H1 (cell line): ENCODE measurements around the gene ADIRF. TPM values are rescaled to one million over a fixed set of nuclear protein-coding genes. Genes with fewer than 3 reads are reported as not detected.
"Not testable (repeated sequence)": the region's sequence is repeated elsewhere in the genome, so short reads cannot be mapped to it uniquely, and the experiment has no call there.

ENCODE experiments used
- CTCF ChIA-PET: fragments of 300-600 bp; sonication (Branson Sonifier 250); formaldehyde crosslinking; loops from one replicate; lab custom pipeline; 2021; ENCODE audit not compliant: partially characterized antibody; lab: Charles Lee
- POLR2A ChIA-PET: fragments of 300-600 bp; sonication (Branson Sonifier 250); formaldehyde crosslinking; loops from one replicate; lab custom pipeline; 2021; ENCODE audit warnings: inconsistent platforms; ENCODE audit not compliant: partially characterized antibody; lab: Charles Lee
- DNase-seq, 2 experiments: peaks; one replicate each; pipeline versions ENCODE4 v3.0.0 to v3.0.0-alpha.2; 2010 to 2022; ENCODE audit warnings: low spot score in 2 of 2, low read depth in 1 of 2, mixed read lengths in 1 of 2
- FAIRE-seq: peaks from 2 replicates; lab custom pipeline; 2011; peaks lifted over from hg19 to GRCh38; lab: Jason Lieb, UNC
- H2AFZ ChIP-seq: 2 replicates; pipeline ENCODE4 v1.8.1; 2012; ENCODE audit warnings: low read length, inconsistent platforms
- H2AK5ac ChIP-seq: 2 replicates; pipeline ENCODE4 v1.6.1; 2013; ENCODE audit warnings: low read depth, low read length
- H2BK120ac ChIP-seq: replicated peaks from 2 replicates; pipeline ENCODE3; 2013; ENCODE audit warnings: low read depth, low read length, inconsistent platforms
- H2BK12ac ChIP-seq: 2 replicates; pipeline ENCODE4 v1.6.1; 2013; ENCODE audit warnings: low read depth, low read length
- H2BK15ac ChIP-seq: 2 replicates; pipeline ENCODE4 v1.6.1; 2013; ENCODE audit warnings: low read length
- H2BK20ac ChIP-seq: 2 replicates; pipeline ENCODE4 v1.6.1; 2013; ENCODE audit warnings: low read length
- H2BK5ac ChIP-seq: 2 replicates; pipeline ENCODE4 v1.6.1; 2013; ENCODE audit warnings: low read depth, low read length
- H3K14ac ChIP-seq: 2 replicates; pipeline ENCODE4 v1.6.1; 2013; ENCODE audit warnings: inconsistent platforms; ENCODE audit not compliant: insufficient read length
- H3K18ac ChIP-seq: 2 replicates; pipeline ENCODE4 v1.6.1; 2013; ENCODE audit warnings: low read length; ENCODE audit errors: extremely low read depth
- H3K23ac ChIP-seq: 2 replicates; pipeline ENCODE4 v1.6.1; 2013; ENCODE audit warnings: inconsistent platforms; ENCODE audit not compliant: insufficient read length
- H3K23me2 ChIP-seq: 2 replicates; pipeline ENCODE4 v1.6.1; 2013; ENCODE audit warnings: low read depth, low read length
- H3K27ac ChIP-seq: 2 replicates; pipeline ENCODE4 v1.6.1; 2011; ENCODE audit warnings: low read depth, low read length, inconsistent platforms
- H3K27me3 ChIP-seq, 4 experiments: replicated peaks in 1 of 4; 1 replicate in 1 of 4; 2 replicates in 3 of 4; pipeline versions ENCODE4 v1.6.1 to v1.8.1; 2011 to 2013; ENCODE audit warnings: low read length in 3 of 4, mild to moderate bottlenecking in 3 of 4, inconsistent platforms in 2 of 4, mixed read lengths in 2 of 4, moderate library complexity in 1 of 4; ENCODE audit not compliant: control insufficient read depth in 3 of 4, insufficient read depth in 3 of 4; ENCODE audit errors: extremely low read depth in 1 of 4
- H3K36me3 ChIP-seq, 4 experiments: 2 replicates each; pipeline versions ENCODE4 v1.6.1 to v1.8.1; 2011 to 2013; ENCODE audit warnings: mild to moderate bottlenecking in 4 of 4, low read length in 3 of 4, moderate library complexity in 2 of 4, control low read depth in 1 of 4, inconsistent platforms in 1 of 4; ENCODE audit not compliant: insufficient read depth in 4 of 4, control insufficient read depth in 2 of 4
- H3K4ac ChIP-seq: replicated peaks from 2 replicates; pipeline ENCODE3; 2013; ENCODE audit warnings: low read length, low read depth, mixed read lengths, inconsistent platforms; ENCODE audit not compliant: insufficient read length
- H3K4me1 ChIP-seq, 4 experiments: replicated peaks in 1 of 4; 1 replicate in 1 of 4; 2 replicates in 3 of 4; pipeline versions ENCODE4 v1.6.1 to v1.8.1; 2011 to 2013; ENCODE audit warnings: low read length in 3 of 4, inconsistent platforms in 2 of 4, mixed read lengths in 1 of 4; ENCODE audit not compliant: insufficient read depth in 4 of 4, control insufficient read depth in 3 of 4
- H3K4me2 ChIP-seq, 2 experiments: 2 replicates each; pipeline versions ENCODE4 v1.6.1 to v1.8.1; 2011 to 2013; ENCODE audit warnings: low read depth in 2 of 2, low read length in 2 of 2, control low read depth in 1 of 2, inconsistent platforms in 1 of 2, mild to moderate bottlenecking in 1 of 2; ENCODE audit not compliant: insufficient read depth in 1 of 2
- H3K4me3 ChIP-seq, 4 experiments: fragments of 200-600, 300-600 bp in 1 of 4; sonication (generic), shearing (Covaris generic), sonication (Bioruptor Twin) in 1 of 4; 2 replicates each; pipeline versions ENCODE4 v1.5.1 to v1.8.1; 2011 to 2016; ENCODE audit warnings: low read length in 4 of 4, low read depth in 3 of 4, control low read depth in 2 of 4, inconsistent platforms in 2 of 4, mild to moderate bottlenecking in 2 of 4, mixed read lengths in 1 of 4, moderate library complexity in 1 of 4; ENCODE audit not compliant: insufficient read depth in 2 of 4; ENCODE audit errors: extremely low read depth in 1 of 4
- H3K56ac ChIP-seq: replicated peaks from 2 replicates; pipeline ENCODE3; 2013; ENCODE audit warnings: low read depth, mild to moderate bottlenecking, mixed read lengths, low read length, inconsistent platforms; ENCODE audit not compliant: insufficient read length
- H3K79me1 ChIP-seq: 2 replicates; pipeline ENCODE4 v1.6.1; 2013; ENCODE audit warnings: low read depth, low read length, control low read depth
- H3K79me2 ChIP-seq, 2 experiments: 2 replicates each; pipeline versions ENCODE4 v1.6.1 to v1.8.1; 2012 to 2013; ENCODE audit warnings: low read length in 2 of 2, mild to moderate bottlenecking in 2 of 2, inconsistent platforms in 1 of 2; ENCODE audit not compliant: insufficient read depth in 2 of 2, control insufficient read depth in 1 of 2
- H3K9ac ChIP-seq, 4 experiments: replicated peaks in 1 of 4; 1 replicate in 1 of 4; 2 replicates in 3 of 4; pipeline versions ENCODE4 v1.6.1 to v1.8.1; 2011 to 2013; ENCODE audit warnings: low read depth in 3 of 4, low read length in 3 of 4, control low read depth in 2 of 4, mild to moderate bottlenecking in 2 of 4, moderate library complexity in 2 of 4, inconsistent platforms in 1 of 4; ENCODE audit errors: extremely low read depth in 1 of 4
- H3K9me3 ChIP-seq, 2 experiments: 2 replicates each; pipeline versions ENCODE4 v1.6.1 to v1.8.1; 2012 to 2013; ENCODE audit warnings: mild to moderate bottlenecking in 2 of 2, moderate library complexity in 2 of 2, control low read depth in 1 of 2, inconsistent platforms in 1 of 2, low read depth in 1 of 2, low read length in 1 of 2, mixed read lengths in 1 of 2; ENCODE audit not compliant: insufficient read depth in 2 of 2
- H4K20me1 ChIP-seq, 2 experiments: replicated peaks in 1 of 2; 2 replicates each; pipeline versions ENCODE3 to v1.8.1; 2011 to 2013; ENCODE audit warnings: inconsistent platforms in 2 of 2, low read length in 2 of 2, mild to moderate bottlenecking in 1 of 2; ENCODE audit not compliant: insufficient read depth in 2 of 2, control insufficient read depth in 1 of 2
- H4K5ac ChIP-seq: 2 replicates; pipeline ENCODE4 v1.6.1; 2013; ENCODE audit warnings: low read length, low read depth, mixed read lengths, inconsistent platforms; ENCODE audit not compliant: insufficient read length
- H4K8ac ChIP-seq: 2 replicates; pipeline ENCODE4 v1.8.0; 2013; ENCODE audit warnings: mild to moderate bottlenecking, moderate library complexity, low read length, inconsistent platforms; ENCODE audit not compliant: insufficient read depth; ENCODE audit errors: extremely low read depth
- H4K91ac ChIP-seq: replicated peaks from 2 replicates; pipeline ENCODE3; 2013; ENCODE audit warnings: low read length, mixed read lengths, inconsistent platforms; ENCODE audit not compliant: insufficient read length
- WGBS, 2 experiments: shearing (Covaris generic) in 1 of 2; methylation state at CpG; one replicate each; pipeline versions ENCODE4 v1.1.6 to v1.1.7; 2013 to 2015; ENCODE audit warnings: low lambda C conversion rate in 2 of 2, mixed read lengths in 2 of 2, inconsistent platforms in 1 of 2, low coverage in 1 of 2, missing lambda C conversion rate in 1 of 2; ENCODE audit not compliant: insufficient replicate concordance in 2 of 2, insufficient coverage in 1 of 2, insufficient read length in 1 of 2; ENCODE audit errors: extremely low coverage in 1 of 2, missing lambda C conversion rate in 1 of 2; 5-methylcytosine and 5-hydroxymethylcytosine counted together
- polyA plus RNA-seq, 7 experiments: library from polyadenylated mRNA; depleted of rRNA in 3 of 7; stranded (reverse) in 5 of 7; unstranded in 2 of 7; fragments of >200 nt in 5 of 7; fragments of 200-250 nt in 2 of 7; gene quantifications; 1 replicate in 5 of 7; 2 replicates in 1 of 7; 4 replicates in 1 of 7; pipeline versions ENCODE4 v1.2.1 to v1.2.3, GENCODE V29; 2011 to 2013; ENCODE audit warnings: missing spikeins in 2 of 7, mixed read lengths in 2 of 7
- total RNA-seq: library from RNA; stranded (reverse); fragmentation: NEBNext Ultra II Directional; extraction: Animal tissue kit (Norgen Biotek cat#: 25700); gene quantifications from 2 replicates; pipeline ENCODE4 v1.2.1, GENCODE V29; 2021

The ADIRF gene
- total and polyA plus RNA-seq, 2 of the 8 experiments (the other 6 are each of a cell fraction or from before 2014, with no cell fraction given): not detected

DNA sequence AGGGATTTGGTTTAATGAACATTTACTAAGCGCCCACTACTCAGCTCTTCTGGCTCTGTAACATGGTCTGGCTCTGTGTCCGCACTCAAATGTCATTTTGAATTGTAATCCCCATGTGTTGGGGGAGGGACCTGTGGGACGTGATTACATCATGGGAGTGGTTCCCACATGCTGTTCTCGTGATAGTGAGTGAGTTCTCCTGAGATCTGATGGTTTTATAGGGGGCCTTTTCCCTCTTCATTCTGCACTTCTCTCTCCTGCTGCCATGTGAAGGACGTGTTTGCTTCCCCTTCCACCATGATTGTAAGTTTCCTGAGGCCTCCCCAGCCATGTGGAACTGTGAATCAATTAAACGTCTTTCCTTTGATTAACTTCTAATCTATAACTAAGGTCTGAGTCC is 12.7 kb downstream of the ADIRF start:
- H3K14ac ChIP-seq, H3K9ac ChIP-seq, H3K4me2 ChIP-seq, H3K23ac ChIP-seq, H2AFZ ChIP-seq, H3K23me2 ChIP-seq, H3K27me3 ChIP-seq, H3K56ac ChIP-seq, H3K36me3 ChIP-seq, DNase-seq, FAIRE-seq, H4K20me1 ChIP-seq, H4K8ac ChIP-seq, H3K4me3 ChIP-seq, H3K4me1 ChIP-seq, H3K9me3 ChIP-seq, H2BK5ac ChIP-seq, H3K27ac ChIP-seq, H4K5ac ChIP-seq, H2BK12ac ChIP-seq, H2BK15ac ChIP-seq, H3K79me1 ChIP-seq, H4K91ac ChIP-seq, H3K4ac ChIP-seq, H3K79me2 ChIP-seq, H2BK20ac ChIP-seq, H2AK5ac ChIP-seq, H3K18ac ChIP-seq, H2BK120ac ChIP-seq: not testable (repeated sequence)
- CTCF ChIA-PET: interaction anchor here (1.5 to 2.8 kb wide), 3 partner anchors 13 to 36 kb away, joined by 3 to 12 read pairs (median 8); partner anchors contain the start of gene ADIRF
- WGBS, 2 experiments: 83% methylated on average over 6 of the region's 6 CpGs; no CpG with 5 or more reads in 1 of the 2 experiments
- POLR2A ChIA-PET: interaction anchor here (2.5 kb wide), 1 partner anchor 11 kb away, joined by 5 read pairs; no protein-coding TSS in a partner anchor
